Neural cell (in vitro differentiated cells): ENCODE results near the gene SLC13A5. TPM values are rescaled to one million over a fixed set of nuclear protein-coding genes. Genes with fewer than 3 reads are reported as not detected.

Experiments used
- H2AFZ ChIP-seq: fragments of 200-600, 300-800 bp; sonication (generic), shearing (Covaris generic); 2 replicates; pipeline ENCODE4 v1.6.0; 2014; ENCODE audit warnings: low read depth, mild to moderate bottlenecking, antibody characterized with exemption, low read length, moderate library complexity
- H3F3A ChIP-seq: fragments of 200-600 bp; shearing (Covaris generic); 2 replicates; pipeline ENCODE4 v1.6.1; 2016; ENCODE audit warnings: mild to moderate bottlenecking, moderate library complexity, mixed read lengths, antibody characterized with exemption, low read length; ENCODE audit not compliant: insufficient read depth, poor library complexity, severe bottlenecking
- H3K27ac ChIP-seq: fragments of 200-600, 300-800 bp; sonication (generic), shearing (Covaris generic); 2 replicates; pipeline ENCODE4 v1.5.1; 2014; ENCODE audit warnings: mild to moderate bottlenecking, low read length, moderate library complexity
- H3K27me3 ChIP-seq: fragments of 300-800, 200-600 bp; sonication (generic), shearing (Covaris generic); 2 replicates; pipeline ENCODE4 v1.6.0; 2014; ENCODE audit warnings: mild to moderate bottlenecking, low read depth, low read length, moderate library complexity; ENCODE audit not compliant: insufficient read depth
- H3K36me3 ChIP-seq: fragments of 300-800, 200-600 bp; sonication (generic), shearing (Covaris generic); 2 replicates; pipeline ENCODE4 v1.5.1; 2014; ENCODE audit warnings: mild to moderate bottlenecking, antibody characterized with exemption, low read length, moderate library complexity; ENCODE audit not compliant: insufficient read depth
- H3K4me2 ChIP-seq: fragments of 300-800, 200-600 bp; sonication (generic), shearing (Covaris generic); 2 replicates; pipeline ENCODE4 v1.6.0; 2014; ENCODE audit warnings: mild to moderate bottlenecking, low read length
- H3K4me3 ChIP-seq: fragments of 300-800, 200-600 bp; sonication (generic), shearing (Covaris generic); 2 replicates; pipeline ENCODE4 v1.5.1; 2014; ENCODE audit warnings: mild to moderate bottlenecking, low read length, moderate library complexity
- H3K79me2 ChIP-seq: fragments of 200-600 bp; shearing (Covaris generic); replicated peaks from 2 replicates; pipeline ENCODE4 v1.6.0; 2014; ENCODE audit warnings: mild to moderate bottlenecking, low read length, moderate library complexity; ENCODE audit not compliant: insufficient read depth
- H3K9ac ChIP-seq: fragments of 300-800, 200-600 bp; sonication (generic), shearing (Covaris generic); 2 replicates; pipeline ENCODE4 v1.6.1; 2016; ENCODE audit warnings: mild to moderate bottlenecking, low read length, mixed read lengths
- H3K9me2 ChIP-seq: fragments of 200-600 bp; shearing (Covaris generic); 2 replicates; pipeline ENCODE4 v1.6.1; 2016; ENCODE audit warnings: mild to moderate bottlenecking, low read length, mixed read lengths; ENCODE audit not compliant: insufficient read depth
- H3K9me3 ChIP-seq: fragments of 200-600, 300-800 bp; sonication (generic), shearing (Covaris generic); 2 replicates; pipeline ENCODE4 v1.6.1; 2016; ENCODE audit warnings: mild to moderate bottlenecking, mixed run types, low read length, moderate library complexity, mixed read lengths
- H4K20me1 ChIP-seq: fragments of 200-600 bp; shearing (Covaris generic); 2 replicates; pipeline ENCODE4 v1.6.1; 2016; ENCODE audit warnings: mild to moderate bottlenecking, mixed run types; ENCODE audit not compliant: insufficient read depth
- CTCF ChIP-seq: fragments of 450-650 bp; IDR thresholded peaks from 2 replicates; pipeline ENCODE4 v1.5.1; 2014; ENCODE audit warnings: antibody characterized with exemption, mild to moderate bottlenecking, moderate library complexity; ENCODE audit not compliant: poor library complexity, severe bottlenecking
- EP300 ChIP-seq: fragments of 450-650 bp; conservative IDR thresholded peaks from 2 replicates; pipeline ENCODE4 v1.6.1; 2014; ENCODE audit warnings: antibody characterized with exemption, mild to moderate bottlenecking, moderate library complexity; ENCODE audit not compliant: poor library complexity, severe bottlenecking
- EZH2 ChIP-seq: fragments of 200-600, 300-800 bp; shearing (Covaris generic), sonication (generic); IDR thresholded peaks from 2 replicates; pipeline ENCODE4 v1.6.1; 2014; ENCODE audit warnings: antibody characterized with exemption, low read length, borderline replicate concordance, mild to moderate bottlenecking; ENCODE audit not compliant: insufficient read depth, poor library complexity, severe bottlenecking
- MXI1 ChIP-seq: fragments of 450-650 bp; conservative IDR thresholded peaks from 2 replicates; pipeline ENCODE4 v1.6.1; 2014; ENCODE audit warnings: antibody characterized with exemption, mild to moderate bottlenecking; ENCODE audit not compliant: poor library complexity, severe bottlenecking
- POLR2AphosphoS5 ChIP-seq: IDR thresholded peaks from 2 replicates; pipeline ENCODE4 v1.6.1; 2012
- RAD21 ChIP-seq: fragments of 450-650 bp; conservative IDR thresholded peaks from 2 replicates; pipeline ENCODE4 v1.6.1; 2014; ENCODE audit warnings: antibody characterized with exemption, mild to moderate bottlenecking, moderate library complexity
- REST ChIP-seq: IDR thresholded peaks from 2 replicates; pipeline ENCODE4 v1.6.1; 2012; ENCODE audit warnings: borderline replicate concordance
- SMC3 ChIP-seq: fragments of 450-650 bp; conservative IDR thresholded peaks from 2 replicates; pipeline ENCODE4 v1.6.1; 2014; ENCODE audit warnings: antibody characterized with exemption, mild to moderate bottlenecking, moderate library complexity; ENCODE audit not compliant: poor library complexity
- TAF1 ChIP-seq: IDR thresholded peaks from 2 replicates; pipeline ENCODE4 v1.6.1; 2012; ENCODE audit warnings: low read depth
- polyA plus RNA-seq: library from polyadenylated mRNA; depleted of rRNA; stranded (reverse); fragments of >200 nt; gene quantifications from 2 replicates; pipeline ENCODE4 v1.2.3, GENCODE V29; 2014

SLC13A5 gene
- polyA plus RNA-seq, 1 donor from 2014 or later = not detected

DNA sequence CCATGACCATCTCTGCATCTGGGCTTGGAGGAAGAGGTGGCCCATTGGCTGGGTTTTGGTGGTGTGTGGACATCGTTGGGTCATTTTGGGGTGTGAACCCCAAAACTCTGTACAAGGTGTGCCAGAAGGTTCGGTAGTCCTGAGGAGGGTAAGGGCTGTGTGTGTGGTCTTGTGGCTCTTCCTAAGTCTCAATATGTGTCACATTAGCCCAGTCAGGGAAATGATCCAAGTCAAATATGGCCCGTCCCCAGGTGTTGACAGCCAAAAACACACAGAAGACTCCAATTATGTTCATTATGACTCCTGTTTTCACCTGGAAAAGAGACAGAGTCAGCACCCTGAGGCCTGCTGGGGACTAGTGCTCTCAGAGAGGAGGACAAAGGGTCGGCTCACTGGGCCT lies 27.1 kb downstream of the SLC13A5 start:
- TF ChIP-seq TAF1 = no peak
- TF ChIP-seq SMC3 = no peak
- no peak for TF ChIP-seq EP300
- no peak for TF ChIP-seq POLR2AphosphoS5
- TF ChIP-seq RAD21 = no peak
- no peak for TF ChIP-seq REST
- TF ChIP-seq EZH2 = no peak
- TF ChIP-seq MXI1 = no peak
- no peak for TF ChIP-seq CTCF
- H3K4me2 ChIP-seq = no peak overlapping the region
- H3K9me3 ChIP-seq = no peaks in the 10 kb centered on the region
- H3K9me2 ChIP-seq = no peaks in the 10 kb centered on the region
- no peak overlapping the region for H3K4me3 ChIP-seq
- H3K9ac ChIP-seq = no peak overlapping the region
- H3F3A ChIP-seq = no peaks in the 10 kb centered on the region
- no peaks in the 10 kb centered on the region for H4K20me1 ChIP-seq
- H3K27me3 ChIP-seq = no peaks in the 10 kb centered on the region
- no peaks in the 10 kb centered on the region for H3K36me3 ChIP-seq
- no peaks in the 10 kb centered on the region for H3K79me2 ChIP-seq
- no peak overlapping the region for H3K27ac ChIP-seq
- no peak overlapping the region for H2AFZ ChIP-seq

GRCh38 chr17:6684881-6685767 lies 28.0 kb downstream of the SLC13A5 start:
- no peaks in the 10 kb centered on the region for H4K20me1 ChIP-seq
- H3K36me3 ChIP-seq = no peaks in the 10 kb centered on the region
- no peaks in the 10 kb centered on the region for H3K9me3 ChIP-seq
- no peak overlapping the region for H3K4me3 ChIP-seq
- H2AFZ ChIP-seq = no peak overlapping the region
- H3F3A ChIP-seq = no peaks in the 10 kb centered on the region
- no peaks in the 10 kb centered on the region for H3K79me2 ChIP-seq
- no peak overlapping the region for H3K9ac ChIP-seq
- H3K4me2 ChIP-seq = no peak overlapping the region
- H3K27ac ChIP-seq = no peak overlapping the region
- no peak for TF ChIP-seq SMC3
- TF ChIP-seq RAD21 = no peak
- no peak for TF ChIP-seq EZH2
- no peak for TF ChIP-seq CTCF
- TF ChIP-seq REST = no peak
- no peak for TF ChIP-seq POLR2AphosphoS5
- no peak for TF ChIP-seq MXI1
- TF ChIP-seq EP300 = no peak
- TF ChIP-seq TAF1 = no peak
- no peaks in the 10 kb centered on the region for H3K27me3 ChIP-seq
- no peaks in the 10 kb centered on the region for H3K9me2 ChIP-seq
